ENCODE measurements around the gene UCK2.

The UCK2 gene

DNA sequence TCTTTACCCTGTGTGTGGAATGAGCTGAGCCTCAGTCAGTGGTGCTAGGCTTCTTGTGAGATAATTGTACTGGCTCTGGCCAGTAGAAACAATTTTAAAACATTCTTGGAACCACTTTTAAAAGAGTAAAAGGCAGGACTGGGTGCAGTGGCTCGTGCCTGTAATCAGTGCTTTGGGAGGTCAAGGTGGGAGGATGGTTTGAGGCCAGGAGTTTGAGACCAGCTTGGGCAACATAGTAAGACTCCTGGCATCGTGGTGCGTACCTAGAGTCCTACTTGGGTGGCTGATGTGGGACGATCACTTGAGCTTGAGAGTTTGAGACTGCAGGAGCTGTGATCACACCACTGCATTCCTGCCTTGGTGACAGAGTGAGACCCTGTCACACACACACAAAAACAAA is 89.8 kb downstream of the UCK2 start:
- Histone ChIP-seq H3K4me2 (no peak overlapping the region), H3K27me3 (no peaks in the 10 kb centered on the region), H3K9ac (no peak overlapping the region), H3K4me1 (no peaks in the 10 kb centered on the region), H3K27ac (no peak overlapping the region), H3K4me3 (no peak overlapping the region), H4K20me1 (0 out of 2 replicates have a peak, but pooled peaks cover 8% of the 10 kb centered on the region), H3K36me3 (no peaks in the 10 kb centered on the region), H3K9me3 (no peaks in the 10 kb centered on the region)
- TF ChIP-seq Cebpa-rat (IDR thresholded peaks at IDR 0.05) = no peak

DNA sequence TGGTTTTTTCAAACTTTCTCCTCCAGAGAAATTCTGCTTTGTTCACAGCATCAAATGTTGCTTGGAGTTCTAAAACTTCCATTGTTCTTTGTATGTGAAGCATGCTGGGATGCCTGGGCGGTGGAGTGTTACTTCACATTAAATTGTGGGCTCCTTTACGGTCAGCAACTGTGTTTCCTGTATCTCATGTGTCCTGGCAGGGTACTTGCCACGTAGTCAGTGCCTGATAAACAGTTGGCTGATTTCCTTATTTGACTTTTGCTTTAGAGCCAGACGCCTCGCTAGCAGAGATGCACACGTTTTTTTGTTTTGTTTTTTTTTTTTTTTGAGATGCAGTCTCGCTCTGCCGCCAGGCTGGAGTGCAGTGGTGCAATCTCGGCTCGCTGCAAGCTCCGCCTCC is 96.7 kb downstream of the UCK2 start:
- H3K36me3 ChIP-seq = no peaks in the 10 kb centered on the region
- H3K4me1 ChIP-seq = peaks cover 12% of the 10 kb centered on the region; the same call in 1 of the 2 replicates
- no peak overlapping the region for H3K4me3 ChIP-seq
- H3K27ac ChIP-seq = no peak overlapping the region
- no peak for TF ChIP-seq Cebpa-rat (IDR thresholded peaks at IDR 0.05)
- no peaks in the 10 kb centered on the region for H4K20me1 ChIP-seq
- H3K4me2 ChIP-seq = peak overlapping the region; percentile 22; the same call in 1 of the 2 replicates
- no peaks in the 10 kb centered on the region for H3K27me3 ChIP-seq
- H3K9ac ChIP-seq = no peak overlapping the region
- H3K9me3 ChIP-seq = no peaks in the 10 kb centered on the region

DNA sequence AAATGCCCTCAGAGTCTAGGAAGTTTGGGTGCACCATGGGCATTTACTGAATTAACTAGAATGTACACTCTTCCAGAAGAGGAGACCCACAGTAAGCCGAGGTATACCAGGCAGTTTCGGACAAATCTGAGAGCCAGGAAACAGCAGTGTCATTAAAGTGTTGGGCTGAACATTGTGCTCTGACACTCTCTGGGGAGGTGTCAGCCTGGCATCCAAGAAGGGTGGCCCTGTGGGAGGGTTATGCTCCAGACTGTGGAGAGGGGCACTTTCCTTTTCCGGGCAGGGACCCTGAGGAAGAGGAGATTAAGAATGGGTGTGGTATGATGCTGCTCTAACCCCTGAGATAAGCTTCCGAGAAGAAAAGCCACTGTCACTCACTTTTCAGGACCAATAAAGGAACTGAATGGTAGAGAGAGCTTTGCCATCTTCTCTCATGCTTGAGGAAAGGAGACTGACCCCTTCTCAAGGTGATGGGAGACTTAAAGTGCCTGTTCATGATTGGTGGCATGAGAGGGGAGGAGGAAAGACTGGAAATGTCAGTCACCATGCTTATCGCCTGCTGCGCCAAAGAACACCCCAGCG is 98.2 kb downstream of the UCK2 start:
- Histone ChIP-seq H3K9me3 (no peaks in the 10 kb centered on the region), H3K36me3 (no peaks in the 10 kb centered on the region), H3K27me3 (no peaks in the 10 kb centered on the region), H4K20me1 (no peaks in the 10 kb centered on the region), H3K4me3 (no peak overlapping the region), H3K4me1 (peaks cover 12% of the 10 kb centered on the region; the same call in 1 of the 2 replicates), H3K9ac (no peak overlapping the region), H3K4me2 (no peak overlapping the region), H3K27ac (no peak overlapping the region)
- no peak for TF ChIP-seq Cebpa-rat (IDR thresholded peaks at IDR 0.05)

DNA sequence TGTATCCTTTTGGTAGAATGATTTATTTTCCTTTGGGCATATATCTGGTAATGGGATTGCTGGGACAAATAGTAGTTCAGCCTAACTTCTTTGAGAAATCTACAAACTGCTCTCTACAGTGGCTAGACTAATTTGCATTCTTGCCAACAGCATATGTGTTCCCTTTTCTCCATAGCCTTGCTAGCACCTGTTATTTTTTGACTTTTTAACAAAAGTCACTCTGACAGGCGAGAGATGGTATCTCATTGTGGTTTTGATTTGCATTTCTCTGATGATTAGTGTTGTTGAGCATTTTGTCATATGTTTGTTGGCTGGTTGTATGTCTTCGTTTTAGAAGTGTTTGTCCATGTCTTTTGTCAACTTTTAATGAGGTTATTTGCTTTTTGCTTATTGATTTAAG is 99.8 kb downstream of the UCK2 start:
- Histone ChIP-seq H3K4me2 (no peak overlapping the region), H3K36me3 (no peaks in the 10 kb centered on the region), H4K20me1 (no peaks in the 10 kb centered on the region), H3K9ac (no peak overlapping the region), H3K4me3 (no peak overlapping the region), H3K27me3 (no peaks in the 10 kb centered on the region), H3K9me3 (no peaks in the 10 kb centered on the region), H3K4me1 (peaks cover 12% of the 10 kb centered on the region; the same call in 1 of the 2 replicates), H3K27ac (no peak overlapping the region)
- no peak for TF ChIP-seq Cebpa-rat (IDR thresholded peaks at IDR 0.05)

DNA sequence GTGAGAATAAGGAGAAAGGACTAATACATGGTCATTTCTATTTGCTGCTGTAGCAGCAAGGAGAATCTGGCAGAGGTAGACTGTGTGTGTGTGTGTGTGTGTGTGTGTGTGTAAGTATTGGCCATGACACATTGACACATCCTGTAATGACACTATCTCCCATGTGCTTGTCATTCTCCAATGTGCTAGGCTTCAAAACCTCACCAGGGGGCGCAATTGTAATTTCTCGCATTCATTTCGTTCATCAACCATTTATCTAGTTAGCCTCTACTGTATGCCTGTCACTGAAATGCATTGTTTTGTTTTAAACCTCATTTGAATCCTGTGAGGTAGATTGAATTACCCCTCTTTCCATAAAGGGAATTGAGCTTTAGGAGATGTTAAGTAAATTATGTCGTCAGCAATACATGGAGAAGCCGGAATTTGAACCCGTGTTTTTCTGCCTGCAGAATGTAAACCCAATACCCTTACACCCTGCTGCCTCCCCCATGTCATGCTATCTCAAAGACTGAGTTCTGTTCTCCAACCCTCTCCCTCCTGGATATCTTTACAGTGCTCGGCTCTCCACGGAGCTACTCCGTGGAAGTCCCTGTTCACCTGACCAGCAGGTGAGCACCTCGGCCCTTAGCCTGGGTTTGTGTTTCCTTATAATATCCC is 100.8 kb downstream of the UCK2 start:
- peaks cover 12% of the 10 kb centered on the region; the same call in 1 of the 2 replicates for H3K4me1 ChIP-seq
- H3K9me3 ChIP-seq = no peaks in the 10 kb centered on the region
- H3K4me3 ChIP-seq = no peak overlapping the region
- H3K27ac ChIP-seq = no peak overlapping the region
- H3K36me3 ChIP-seq = no peaks in the 10 kb centered on the region
- no peak overlapping the region for H3K9ac ChIP-seq
- no peak overlapping the region for H3K4me2 ChIP-seq
- no peaks in the 10 kb centered on the region for H4K20me1 ChIP-seq
- TF ChIP-seq Cebpa-rat (IDR thresholded peaks at IDR 0.05) = no peak
- H3K27me3 ChIP-seq = no peaks in the 10 kb centered on the region

DNA sequence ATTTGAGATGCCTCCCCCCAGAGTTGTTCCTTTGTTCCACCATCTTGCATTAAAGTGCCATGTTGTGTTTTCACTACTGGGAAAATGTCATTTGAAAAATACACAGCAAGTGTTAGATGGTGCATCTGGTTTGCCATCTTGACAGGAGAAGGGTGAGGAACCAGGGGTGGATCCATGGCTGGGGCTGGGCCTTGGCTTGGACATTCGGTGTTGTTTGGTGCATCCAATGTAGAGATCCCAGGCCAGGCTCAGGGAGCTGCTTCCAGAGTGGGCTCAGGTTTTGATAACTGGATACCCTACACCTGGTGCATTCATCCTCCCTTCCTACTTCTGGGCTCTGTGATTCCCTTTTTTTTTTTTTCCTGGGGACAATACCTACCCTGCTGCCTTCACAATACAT is 103.5 kb downstream of the UCK2 start:
- no peak overlapping the region for H3K9ac ChIP-seq
- H3K4me3 ChIP-seq = no peak overlapping the region
- no peaks in the 10 kb centered on the region for H3K9me3 ChIP-seq
- no peaks in the 10 kb centered on the region for H3K27me3 ChIP-seq
- TF ChIP-seq Cebpa-rat (IDR thresholded peaks at IDR 0.05) = no peak
- H3K36me3 ChIP-seq = no peaks in the 10 kb centered on the region
- peaks cover 7% of the 10 kb centered on the region; the same call in 1 of the 2 replicates for H3K4me1 ChIP-seq
- no peaks in the 10 kb centered on the region for H4K20me1 ChIP-seq
- H3K4me2 ChIP-seq = no peak overlapping the region
- H3K27ac ChIP-seq = no peak overlapping the region

DNA sequence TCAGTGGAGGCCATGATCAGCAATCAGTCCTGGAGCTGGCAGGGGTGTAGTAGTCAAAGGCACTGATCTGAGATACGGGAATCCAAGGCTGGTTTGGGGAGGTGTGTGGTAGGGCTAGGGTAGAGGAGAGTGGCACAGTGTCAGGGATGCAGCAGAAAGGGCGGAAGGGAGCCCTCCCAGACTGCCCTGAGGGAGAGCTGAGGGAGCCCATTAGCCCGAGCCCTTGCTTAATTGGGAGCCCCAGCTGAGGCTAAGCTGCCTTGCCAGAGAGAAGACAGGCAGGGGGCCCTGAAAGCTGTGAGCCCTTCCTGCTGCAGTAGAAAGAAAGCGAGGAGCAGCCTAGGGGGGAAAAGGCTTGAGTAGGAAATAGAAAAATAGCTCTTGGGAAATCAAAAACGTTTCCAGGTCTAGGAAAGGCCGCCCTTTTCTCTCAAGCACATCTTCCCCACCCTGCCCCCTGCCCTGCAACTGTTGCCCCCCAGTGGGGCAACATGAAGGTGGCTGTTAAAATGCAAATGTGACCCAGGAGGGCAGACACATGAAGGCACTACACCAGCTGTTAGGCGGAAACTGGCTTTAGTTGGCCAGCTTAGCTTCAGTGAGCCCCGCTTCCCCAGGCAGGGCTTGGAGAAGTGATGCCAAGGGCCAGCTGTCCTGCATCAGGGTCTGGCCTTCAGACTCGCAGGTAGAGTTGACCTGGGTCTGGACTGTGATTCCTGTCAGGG is 106.2 kb downstream of the UCK2 start:
- H3K4me3 ChIP-seq = no peak overlapping the region
- no peak for TF ChIP-seq Cebpa-rat (IDR thresholded peaks at IDR 0.05)
- no peak overlapping the region; the same call in 1 of the 2 replicates for H3K4me2 ChIP-seq
- H3K27me3 ChIP-seq = no peaks in the 10 kb centered on the region
- H3K4me1 ChIP-seq = peaks cover 7% of the 10 kb centered on the region; the same call in 1 of the 2 replicates
- H3K9ac ChIP-seq = no peak overlapping the region
- H3K36me3 ChIP-seq = no peaks in the 10 kb centered on the region
- H4K20me1 ChIP-seq = no peaks in the 10 kb centered on the region
- H3K9me3 ChIP-seq = no peaks in the 10 kb centered on the region
- no peak overlapping the region for H3K27ac ChIP-seq

DNA sequence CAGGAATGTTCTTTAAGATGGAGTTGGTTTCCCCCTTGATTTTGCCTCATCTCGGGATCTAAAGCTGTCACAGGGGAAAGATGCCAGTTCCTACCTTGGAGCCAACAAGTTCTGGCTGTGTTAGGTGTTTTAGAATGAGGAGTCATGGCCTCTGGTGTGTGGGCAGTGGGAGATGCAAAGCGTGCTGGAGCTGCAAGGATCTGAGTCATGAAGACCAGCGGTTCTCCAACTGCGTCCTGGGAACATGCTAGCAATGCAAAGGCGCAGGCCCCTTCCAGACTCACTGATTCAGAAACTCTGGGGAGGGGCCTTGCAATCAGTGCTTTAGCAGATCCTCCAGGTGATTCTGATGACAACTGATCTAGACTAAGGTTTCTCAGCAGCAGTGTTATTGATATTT is 109.1 kb downstream of the UCK2 start:
- Histone ChIP-seq H3K27ac (no peak overlapping the region), H3K9me3 (no peaks in the 10 kb centered on the region), H3K27me3 (no peaks in the 10 kb centered on the region), H3K36me3 (no peaks in the 10 kb centered on the region), H3K4me1 (peaks cover 7% of the 10 kb centered on the region; the same call in 1 of the 2 replicates), H4K20me1 (no peaks in the 10 kb centered on the region), H3K4me3 (no peak overlapping the region), H3K9ac (no peak overlapping the region), H3K4me2 (no peak overlapping the region)
- TF ChIP-seq Cebpa-rat (IDR thresholded peaks at IDR 0.05) = no peak

DNA sequence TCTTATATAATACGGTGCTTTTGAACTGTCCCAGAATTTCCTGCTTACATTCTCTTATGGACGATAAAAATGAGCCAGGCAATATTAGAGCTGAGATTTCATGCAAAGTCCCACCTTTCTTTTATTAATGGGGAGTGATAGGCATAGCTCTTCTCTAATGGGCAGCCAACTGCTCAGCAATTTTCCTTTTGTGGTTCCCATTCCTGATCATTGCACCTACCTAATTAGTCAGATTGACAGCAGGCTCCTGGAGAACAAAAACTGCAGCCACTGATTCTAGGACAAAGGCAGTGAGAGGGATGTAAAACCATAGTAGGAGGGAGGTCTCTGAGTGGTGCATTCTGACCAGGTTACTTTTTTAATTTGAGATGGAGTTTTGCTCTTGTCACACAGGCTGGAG is 110.4 kb downstream of the UCK2 start:
- no peak overlapping the region for H3K4me2 ChIP-seq
- peaks cover 7% of the 10 kb centered on the region; the same call in 1 of the 2 replicates for H3K4me1 ChIP-seq
- no peak overlapping the region for H3K4me3 ChIP-seq
- no peaks in the 10 kb centered on the region for H3K36me3 ChIP-seq
- no peak overlapping the region for H3K9ac ChIP-seq
- TF ChIP-seq Cebpa-rat (IDR thresholded peaks at IDR 0.05) = no peak
- no peaks in the 10 kb centered on the region for H4K20me1 ChIP-seq
- no peak overlapping the region for H3K27ac ChIP-seq
- H3K9me3 ChIP-seq = no peaks in the 10 kb centered on the region
- H3K27me3 ChIP-seq = no peaks in the 10 kb centered on the region

DNA sequence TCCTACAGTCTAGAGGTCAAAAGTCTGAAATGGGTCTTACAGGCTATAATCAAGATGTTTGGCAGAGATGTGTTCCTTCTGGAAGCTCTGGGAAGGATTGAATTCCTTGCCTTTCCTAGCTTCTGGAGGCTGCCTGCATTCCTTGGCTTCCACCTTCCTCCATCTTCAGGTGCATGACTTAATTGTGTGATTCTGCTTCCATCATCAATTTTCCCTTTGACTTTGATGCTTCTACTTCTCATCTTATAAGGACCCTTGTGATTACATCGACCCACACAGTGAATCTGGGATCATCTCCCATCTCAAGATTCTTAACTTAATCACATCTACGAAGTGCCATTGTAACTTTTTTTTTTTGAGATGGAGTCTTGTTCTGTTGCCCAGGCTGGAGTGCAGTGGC is 111.4 kb downstream of the UCK2 start:
- H3K4me2 ChIP-seq = no peak overlapping the region
- H3K27me3 ChIP-seq = no peaks in the 10 kb centered on the region
- no peak overlapping the region for H3K9ac ChIP-seq
- H3K27ac ChIP-seq = no peak overlapping the region
- H3K4me3 ChIP-seq = no peak overlapping the region
- no peak for TF ChIP-seq Cebpa-rat (IDR thresholded peaks at IDR 0.05)
- H3K36me3 ChIP-seq = no peaks in the 10 kb centered on the region
- no peaks in the 10 kb centered on the region for H3K9me3 ChIP-seq
- no peaks in the 10 kb centered on the region for H4K20me1 ChIP-seq
- peaks cover 9% of the 10 kb centered on the region; the same call in 1 of the 2 replicates for H3K4me1 ChIP-seq

Data from BLaER1 (cell line).